K562 (cell line): ENCODE measurements around the gene CMTR1. TPM values are rescaled to one million over a fixed set of nuclear protein-coding genes. Genes with fewer than 3 reads are reported as not detected.

Experiments
- ATF1 ChIP-seq, 2 experiments: fragments of 450-650 bp in 1 of 2; IDR thresholded peaks; 2 replicates each; pipeline ENCODE4 v1.6.1; 2016; ENCODE audit warnings: missing compliant biosample characterization in 1 of 2, missing genetic modification characterization in 1 of 2
- DACH1 ChIP-seq: fragments of 450-650 bp; IDR thresholded peaks from 2 replicates; pipeline ENCODE4 v1.6.1; 2018; ENCODE audit not compliant: partially characterized antibody
- IRF2 ChIP-seq: sonication (generic); formaldehyde crosslinking; IDR thresholded peaks from 2 replicates; pipeline ENCODE4 v1.8.1; 2022; ENCODE audit warnings: mild to moderate bottlenecking, missing genetic modification reagents
- RBM15 ChIP-seq: fragments of 200-400 bp; formaldehyde crosslinking; IDR thresholded peaks from 2 replicates; pipeline ENCODE4 v1.6.1; 2018; ENCODE audit warnings: mild to moderate bottlenecking, low read length, moderate library complexity; ENCODE audit not compliant: insufficient read depth
- SIX5 ChIP-seq, 2 experiments: IDR thresholded peaks; 2 replicates each; pipeline ENCODE4 v1.6.1; 2011; ENCODE audit warnings: low read length in 2 of 2, borderline replicate concordance in 1 of 2, low read depth in 1 of 2, mild to moderate bottlenecking in 1 of 2, moderate library complexity in 1 of 2; ENCODE audit not compliant: insufficient read depth in 1 of 2
- TEAD4 ChIP-seq, 2 experiments: sonication (generic) in 1 of 2; formaldehyde crosslinking in 1 of 2; IDR thresholded peaks; 2 replicates each; pipeline versions ENCODE4 v1.6.1 to v1.8.0; 2012 to 2022; ENCODE audit warnings: borderline replicate concordance in 1 of 2, inconsistent platforms in 1 of 2, low read length in 1 of 2, mild to moderate bottlenecking in 1 of 2, missing genetic modification reagents in 1 of 2
- ZNF224 ChIP-seq: sonication (generic); formaldehyde crosslinking; IDR thresholded peaks from 2 replicates; pipeline ENCODE4 v1.8.0; 2022; ENCODE audit warnings: mild to moderate bottlenecking, missing genetic modification reagents
- ZNF282 ChIP-seq: sonication (generic); formaldehyde crosslinking; IDR thresholded peaks from 2 replicates; pipeline ENCODE4 v1.8.1; 2023; ENCODE audit warnings: missing genetic modification reagents
- ZNF57 ChIP-seq: fragments of 450-650 bp; formaldehyde crosslinking; IDR thresholded peaks from 2 replicates; pipeline ENCODE4 v1.4.0; 2020; ENCODE audit warnings: mild to moderate bottlenecking, moderate library complexity
- ZSCAN32 ChIP-seq: fragments of 450-650 bp; formaldehyde crosslinking; IDR thresholded peaks from 2 replicates; pipeline ENCODE4 v1.4.0; 2020; ENCODE audit warnings: mild to moderate bottlenecking, moderate library complexity
- polyA plus RNA-seq, 8 experiments: library from polyadenylated mRNA; depleted of rRNA in 4 of 8; stranded (reverse) in 5 of 8; unstranded in 3 of 8; fragments of >200 nt; fragmentation: Nextera tagmentation in 2 of 8; fragmentation: Illumina TruSeq in 1 of 8; extraction: Ambion mirVana in 2 of 8; extraction: Trizol in 1 of 8; gene quantifications; 2 replicates each; pipeline versions ENCODE4 v1.2.1 to v1.2.3, GENCODE V29; 2011 to 2014; ENCODE audit warnings: inconsistent platforms in 1 of 8, missing spikeins in 1 of 8
- total RNA-seq, 7 experiments: library from RNA; depleted of rRNA in 6 of 7; stranded (reverse); fragments of >200 nt in 6 of 7; fragmentation: Illumina TruSeq in 2 of 7; extraction: Trizol in 2 of 7; gene quantifications; 2 replicates each; pipeline versions ENCODE4 v1.2.1 to v1.2.3, GENCODE V29; 2011 to 2021; ENCODE audit warnings: low replicate concordance in 1 of 7
- TF ChIP-seq, protein P1 (sequence below): sonication (generic); formaldehyde crosslinking; IDR thresholded peaks from 2 replicates; pipeline ENCODE4 v1.9.0; 2022; ENCODE audit warnings: mild to moderate bottlenecking, missing genetic modification reagents
- TF ChIP-seq, protein P2 (sequence below), 2 experiments: fragments of 450-650 bp; IDR thresholded peaks; 2 replicates each; pipeline ENCODE4 v1.6.1; 2016; ENCODE audit warnings: mild to moderate bottlenecking in 2 of 2, borderline replicate concordance in 1 of 2, low read depth in 1 of 2, moderate library complexity in 1 of 2

Gene CMTR1
- total and polyA plus RNA-seq, 9 of the 15 experiments (the other 6 are each of a cell fraction or from before 2014, with no cell fraction given) = 2.9 to 63.5 (median 49.5) TPM

GRCh38 chr6:37433657-37434271, 743 bp downstream of the CMTR1 start (continued):
- TF ChIP-seq, protein P1, sequence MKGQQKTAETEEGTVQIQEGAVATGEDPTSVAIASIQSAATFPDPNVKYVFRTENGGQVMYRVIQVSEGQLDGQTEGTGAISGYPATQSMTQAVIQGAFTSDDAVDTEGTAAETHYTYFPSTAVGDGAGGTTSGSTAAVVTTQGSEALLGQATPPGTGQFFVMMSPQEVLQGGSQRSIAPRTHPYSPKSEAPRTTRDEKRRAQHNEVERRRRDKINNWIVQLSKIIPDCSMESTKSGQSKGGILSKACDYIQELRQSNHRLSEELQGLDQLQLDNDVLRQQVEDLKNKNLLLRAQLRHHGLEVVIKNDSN (CRISPR knock-in tag) = 0 out of 2 replicates have a peak, but pooled peaks have one; percentile 14
- TF ChIP-seq IRF2 (no peak), DACH1 (peak; percentile 34), ZNF224 (CRISPR knock-in tag) (no peak), ZSCAN32 (CRISPR knock-in tag) (no peak), ATF1 (CRISPR knock-in tag; IDR thresholded peaks at IDR 0.05) (no peak), ATF1 (tag; IDR thresholded peaks at IDR 0.05) (no peak), SIX5 (IDR thresholded peaks at IDR 0.05; ENCODE audit: borderline replicate concordance in 1 of 2, insufficient read depth in 1 of 2, low read depth in 1 of 2, low read length in 2 of 2) (no peak), ZNF282 (CRISPR knock-in tag) (0 out of 2 replicates have a peak, but pooled peaks have one; percentile 26), ZNF57 (CRISPR knock-in tag) (no peak), TEAD4 (IDR thresholded peaks at IDR 0.05; ENCODE audit: low read length) (0 out of 2 replicates have a peak, but pooled peaks have one; percentile 4), TEAD4 (CRISPR knock-in tag; IDR thresholded peaks at IDR 0.05; ENCODE audit: borderline replicate concordance) (no peak), RBM15 (no peak)
- TF ChIP-seq, protein P2, sequence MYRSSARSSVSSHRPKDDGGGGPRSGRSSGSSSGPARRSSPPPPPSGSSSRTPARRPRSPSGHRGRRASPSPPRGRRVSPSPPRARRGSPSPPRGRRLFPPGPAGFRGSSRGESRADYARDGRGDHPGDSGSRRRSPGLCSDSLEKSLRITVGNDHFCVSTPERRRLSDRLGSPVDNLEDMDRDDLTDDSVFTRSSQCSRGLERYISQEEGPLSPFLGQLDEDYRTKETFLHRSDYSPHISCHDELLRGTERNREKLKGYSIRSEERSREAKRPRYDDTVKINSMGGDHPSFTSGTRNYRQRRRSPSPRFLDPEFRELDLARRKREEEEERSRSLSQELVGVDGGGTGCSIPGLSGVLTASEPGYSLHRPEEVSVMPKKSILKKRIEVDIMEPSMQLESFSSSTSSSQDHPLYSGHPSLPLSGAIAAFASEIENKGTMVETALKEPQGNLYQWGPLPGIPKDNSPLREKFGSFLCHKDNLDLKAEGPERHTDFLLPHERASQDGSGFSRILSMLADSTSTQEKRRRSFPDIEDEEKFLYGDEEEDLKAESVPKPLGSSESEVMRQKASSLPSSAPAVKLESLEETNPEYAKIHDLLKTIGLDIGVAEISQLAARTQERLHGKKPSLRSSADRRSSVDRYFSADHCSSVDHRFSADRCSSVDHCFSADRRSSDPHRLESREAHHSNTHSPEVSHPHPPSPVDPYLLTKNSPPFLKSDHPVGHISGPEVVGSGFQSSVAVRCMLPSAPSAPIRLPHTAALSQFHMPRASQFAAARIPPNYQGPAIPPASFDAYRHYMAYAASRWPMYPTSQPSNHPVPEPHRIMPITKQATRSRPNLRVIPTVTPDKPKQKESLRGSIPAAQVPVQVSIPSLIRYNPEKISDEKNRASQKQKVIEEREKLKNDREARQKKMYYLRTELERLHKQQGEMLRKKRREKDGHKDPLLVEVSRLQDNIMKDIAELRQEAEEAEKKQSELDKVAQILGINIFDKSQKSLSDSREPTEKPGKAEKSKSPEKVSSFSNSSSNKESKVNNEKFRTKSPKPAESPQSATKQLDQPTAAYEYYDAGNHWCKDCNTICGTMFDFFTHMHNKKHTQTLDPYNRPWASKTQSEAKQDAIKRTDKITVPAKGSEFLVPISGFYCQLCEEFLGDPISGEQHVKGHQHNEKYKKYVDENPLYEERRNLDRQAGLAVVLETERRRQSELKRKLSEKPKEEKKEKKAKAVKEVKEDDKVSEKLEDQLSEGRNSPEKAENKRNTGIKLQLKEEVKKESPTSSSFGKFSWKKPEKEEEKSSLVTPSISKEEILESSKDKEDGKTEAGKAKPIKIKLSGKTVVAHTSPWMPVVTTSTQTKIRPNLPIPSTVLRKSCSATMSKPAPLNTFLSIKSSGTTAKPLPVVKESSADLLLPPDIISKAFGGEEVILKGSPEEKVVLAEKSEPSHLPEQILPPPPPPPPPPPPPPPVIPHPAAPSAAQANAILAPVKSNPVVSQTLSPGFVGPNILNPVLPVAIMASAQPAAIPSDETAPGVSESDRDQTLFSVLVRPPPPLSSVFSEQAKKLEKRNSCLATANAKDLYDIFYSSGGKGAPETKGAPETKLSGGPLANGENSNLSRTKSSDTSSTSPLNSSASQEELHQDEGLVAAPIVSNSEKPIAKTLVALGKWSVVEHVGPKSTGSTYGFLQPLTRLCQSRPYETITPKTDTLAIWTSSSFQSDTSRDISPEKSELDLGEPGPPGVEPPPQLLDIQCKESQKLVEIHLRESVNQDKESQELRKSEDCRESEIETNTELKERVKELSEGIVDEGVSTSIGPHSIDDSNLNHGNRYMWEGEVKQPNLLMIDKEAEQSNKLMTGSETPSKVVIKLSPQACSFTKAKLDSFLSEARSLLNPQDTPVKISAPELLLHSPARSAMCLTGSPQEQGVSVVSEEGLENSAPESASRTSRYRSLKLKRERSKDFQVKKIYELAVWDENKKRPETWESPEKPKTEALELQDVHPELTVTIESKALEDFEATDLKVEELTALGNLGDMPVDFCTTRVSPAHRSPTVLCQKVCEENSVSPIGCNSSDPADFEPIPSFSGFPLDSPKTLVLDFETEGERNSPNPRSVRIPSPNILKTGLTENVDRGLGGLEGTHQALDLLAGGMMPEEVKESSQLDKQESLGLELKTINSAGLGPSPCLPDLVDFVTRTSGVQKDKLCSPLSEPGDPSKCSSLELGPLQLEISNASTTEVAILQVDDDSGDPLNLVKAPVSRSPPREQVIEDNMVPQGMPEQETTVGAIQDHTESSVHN (IDR thresholded peaks at IDR 0.05; ENCODE audit: borderline replicate concordance in 1 of 2, low read depth in 1 of 2) = 0 out of 4 replicates have a peak, but pooled peaks of 1 of the 2 experiments have one; percentile 19
